ENCODE measurements around the gene ABCA2.
"Not testable (repeated sequence)": the region's sequence is repeated elsewhere in the genome, so short reads cannot be mapped to it uniquely, and the experiment has no call there.

ABCA2 gene

DNA sequence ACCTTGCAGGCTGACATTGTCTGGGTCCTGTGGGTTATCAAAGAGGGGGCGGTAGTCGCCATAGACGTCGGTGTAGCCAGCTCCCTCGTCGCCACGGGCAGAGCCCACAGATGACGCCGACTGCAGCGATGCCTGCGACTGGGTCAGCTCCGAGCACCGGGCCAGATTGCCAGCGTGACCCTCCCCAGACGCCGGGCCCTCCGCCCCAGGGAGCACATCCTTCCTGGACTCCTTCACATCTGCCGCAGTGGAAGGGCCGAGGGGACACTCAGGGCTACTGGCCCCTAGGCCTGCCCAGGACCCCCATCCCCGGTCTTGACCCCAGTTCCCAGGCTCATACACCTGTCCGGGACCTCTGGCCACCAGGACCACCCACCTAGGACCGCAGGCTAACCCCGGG is 13.9 kb downstream of the ABCA2 start:
- no peak for DNase-seq (ENCODE audit: low read depth)

DNA sequence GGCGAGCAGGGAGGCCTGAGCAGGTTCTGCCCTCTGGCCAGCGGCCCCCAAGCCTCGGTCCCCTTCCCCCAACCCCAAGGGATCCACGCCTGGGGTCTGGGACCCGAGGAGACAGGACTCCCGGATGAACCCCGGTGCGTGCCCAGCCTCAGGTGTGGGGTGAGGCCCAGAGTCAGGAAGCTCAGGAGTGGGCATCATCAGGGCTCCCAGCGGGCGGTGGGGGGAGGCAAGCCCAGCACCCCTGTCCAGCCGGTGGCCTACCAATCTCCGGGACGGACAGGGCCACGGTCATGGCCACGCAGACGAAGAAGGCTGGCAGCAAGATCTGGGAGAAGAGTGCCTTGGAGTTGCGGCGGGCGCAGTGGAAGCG is 14.5 kb downstream of the ABCA2 start:
- DNase-seq (ENCODE audit: low read depth) = no peak

DNA sequence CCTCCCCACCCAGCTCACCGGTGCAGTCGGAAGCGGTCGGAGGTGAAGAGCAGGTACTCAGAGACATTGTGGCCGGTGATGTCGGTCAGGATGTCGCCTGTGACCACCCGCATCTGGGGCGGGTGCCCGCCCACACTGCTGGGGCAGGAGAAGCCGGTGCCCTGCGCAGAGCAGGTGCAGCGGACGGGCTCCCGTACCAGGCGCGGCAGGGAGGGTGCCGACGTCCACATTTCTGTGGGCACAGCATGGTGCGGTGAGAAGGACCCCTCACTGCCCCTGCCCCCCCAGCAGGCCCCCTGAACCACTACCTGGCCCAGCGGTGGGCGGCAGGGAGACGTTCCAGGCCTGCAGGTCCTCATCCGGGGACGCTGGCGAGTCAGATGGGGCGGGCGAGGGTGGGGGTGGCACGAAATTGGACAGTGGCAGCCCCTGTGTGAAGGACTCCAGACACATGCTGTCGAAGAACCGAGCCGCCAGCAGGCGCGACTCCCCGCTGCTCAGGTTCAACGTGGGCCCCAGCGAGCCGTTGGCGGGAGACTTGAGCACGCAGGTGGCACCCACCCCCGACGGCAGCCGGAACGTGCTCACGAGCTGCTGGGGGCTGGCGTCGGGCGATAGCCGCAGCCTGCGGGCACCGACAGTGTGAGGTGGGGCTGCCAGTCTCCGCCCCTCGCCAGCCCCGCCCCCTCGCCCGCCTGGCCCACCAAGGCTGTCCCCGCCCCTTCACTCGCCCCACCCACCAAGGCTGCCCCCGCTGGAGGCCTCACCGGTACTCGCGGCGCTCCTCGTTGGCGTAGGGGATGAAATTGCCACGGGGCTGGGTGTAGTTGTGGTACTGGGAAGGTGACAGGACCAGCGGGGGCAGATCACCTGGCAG is 15.1 kb downstream of the ABCA2 start:
- no peak for DNase-seq (ENCODE audit: low read depth)

GRCh38 chr9:137011907-137012675 is 15.9 kb downstream of the ABCA2 start:
- DNase-seq (ENCODE audit: low read depth) = no peak

DNA sequence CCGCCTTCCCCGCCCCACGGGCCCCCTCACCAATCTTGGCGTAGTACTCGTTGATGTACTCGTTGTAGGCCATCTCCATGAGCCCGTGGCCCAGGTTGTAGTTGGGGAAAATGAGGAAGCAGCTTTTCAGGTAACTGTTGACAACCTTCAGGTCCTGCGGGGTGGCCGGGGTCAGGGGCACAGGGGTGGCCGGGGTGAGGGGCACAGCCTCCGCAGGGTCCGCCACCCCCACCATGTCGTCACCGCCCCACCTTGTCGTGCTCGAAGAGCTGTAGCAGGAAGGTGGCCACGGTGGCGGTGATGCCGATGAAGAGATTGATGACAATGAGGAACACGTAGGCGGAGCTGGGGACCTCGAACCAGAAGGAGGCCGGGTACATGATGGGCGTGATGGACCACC is 16.9 kb downstream of the ABCA2 start:
- no peak for DNase-seq (ENCODE audit: low read depth)

DNA sequence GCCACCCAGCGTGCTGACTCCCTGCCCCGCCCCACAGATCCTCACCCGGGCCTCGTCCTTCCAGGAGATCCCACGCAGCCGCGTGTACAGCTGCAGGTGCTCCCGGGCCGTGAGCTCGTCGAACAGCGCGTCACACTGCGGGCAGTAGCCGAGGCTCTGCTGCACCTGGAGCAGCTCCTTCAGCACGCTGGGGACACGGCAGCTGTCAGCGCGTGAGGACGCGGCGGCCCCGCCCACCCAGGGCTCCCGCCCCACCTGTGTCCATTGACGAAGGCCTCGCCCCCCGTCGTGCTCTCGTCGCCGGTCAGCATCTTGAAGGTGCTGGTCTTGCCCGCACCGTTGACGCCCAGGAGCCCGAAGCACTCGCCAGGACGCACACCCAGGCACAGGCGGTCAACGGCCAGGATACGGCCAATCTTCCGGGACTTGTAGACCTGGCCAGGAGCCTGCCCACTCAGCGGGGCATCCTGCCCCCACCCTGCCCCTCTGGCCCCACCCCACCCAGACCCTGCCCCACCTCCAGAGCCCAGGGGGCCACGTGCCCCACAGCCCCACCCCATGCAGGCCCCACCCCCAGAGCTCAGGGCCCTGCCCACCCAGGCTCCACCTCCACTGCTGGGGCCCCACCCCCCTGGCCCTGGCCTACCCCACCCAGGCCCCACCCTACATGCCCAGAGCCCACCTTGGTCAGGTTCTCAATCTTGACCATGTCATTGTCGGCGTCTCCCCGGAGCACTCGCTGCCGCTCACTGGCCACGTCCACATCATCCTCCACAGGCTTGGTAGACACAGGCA is 17.9 kb downstream of the ABCA2 start:
- no peak for DNase-seq (ENCODE audit: low read depth)

DNA sequence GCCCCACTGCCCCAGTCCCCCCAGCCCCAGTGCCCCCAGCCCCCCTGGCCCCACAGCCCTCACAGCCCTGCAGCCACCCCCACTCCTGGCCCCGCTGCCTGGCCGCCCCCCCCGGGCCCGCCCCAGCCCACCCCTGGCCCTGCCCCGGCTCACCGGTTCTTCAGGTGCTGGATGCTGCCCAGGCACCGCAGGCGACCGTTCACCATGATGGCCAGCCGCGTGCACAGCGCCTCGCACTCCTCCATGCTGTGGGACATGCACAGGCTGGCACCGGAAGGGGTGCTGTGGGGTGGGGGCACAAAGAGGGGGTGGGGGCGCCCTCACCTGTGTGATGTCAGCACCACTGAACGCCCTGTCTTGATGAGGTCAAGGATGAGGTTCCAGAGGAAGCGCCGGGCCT is 18.8 kb downstream of the ABCA2 start:
- DNase-seq (ENCODE audit: low read depth) = no peak

- DNase-seq (ENCODE audit: low read depth) = no peak
Observed at GRCh38 chr9:137008312-137008711, 19.7 kb downstream of the ABCA2 start.

- DNase-seq (ENCODE audit: low read depth) = no peak
Observed at GRCh38 chr9:137007816-137008270, 20.2 kb downstream of the ABCA2 start.

DNA sequence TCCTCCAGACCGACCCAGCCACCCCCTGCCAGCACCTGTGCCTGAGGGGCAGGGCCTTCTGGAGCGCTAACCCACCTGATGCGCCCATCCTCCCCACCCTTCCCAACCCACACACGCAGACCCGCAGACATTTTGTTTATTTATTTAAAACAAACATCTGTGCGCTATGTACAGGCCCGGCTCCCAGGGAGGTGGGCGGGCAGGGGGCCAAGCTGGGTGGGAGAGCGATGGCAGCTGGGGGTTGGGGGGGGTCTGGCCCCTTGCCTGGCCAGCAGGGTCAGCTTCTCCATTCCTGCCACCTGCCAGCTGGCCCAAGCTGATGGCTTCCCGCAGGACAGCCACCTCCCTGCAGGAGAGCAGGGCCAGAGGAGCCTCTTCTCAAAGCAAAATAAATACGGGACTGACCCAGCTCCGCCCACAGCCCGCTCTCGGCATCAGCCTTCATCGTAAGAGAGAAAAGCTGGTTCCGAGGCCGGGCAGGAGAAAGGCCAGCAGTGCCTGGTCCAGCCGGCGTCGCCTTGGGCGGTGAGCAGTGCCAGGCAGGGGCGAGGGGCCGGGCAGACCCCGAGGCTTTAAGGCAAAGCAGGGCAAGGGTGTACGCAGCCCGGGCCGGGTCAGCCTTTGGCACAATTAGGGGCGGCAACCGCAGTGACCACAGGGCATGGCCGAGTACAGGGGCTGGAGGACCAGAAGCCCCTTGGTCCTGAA is 20.8 kb downstream of the ABCA2 start:
- DNase-seq (ENCODE audit: low read depth) = no peak

DNA sequence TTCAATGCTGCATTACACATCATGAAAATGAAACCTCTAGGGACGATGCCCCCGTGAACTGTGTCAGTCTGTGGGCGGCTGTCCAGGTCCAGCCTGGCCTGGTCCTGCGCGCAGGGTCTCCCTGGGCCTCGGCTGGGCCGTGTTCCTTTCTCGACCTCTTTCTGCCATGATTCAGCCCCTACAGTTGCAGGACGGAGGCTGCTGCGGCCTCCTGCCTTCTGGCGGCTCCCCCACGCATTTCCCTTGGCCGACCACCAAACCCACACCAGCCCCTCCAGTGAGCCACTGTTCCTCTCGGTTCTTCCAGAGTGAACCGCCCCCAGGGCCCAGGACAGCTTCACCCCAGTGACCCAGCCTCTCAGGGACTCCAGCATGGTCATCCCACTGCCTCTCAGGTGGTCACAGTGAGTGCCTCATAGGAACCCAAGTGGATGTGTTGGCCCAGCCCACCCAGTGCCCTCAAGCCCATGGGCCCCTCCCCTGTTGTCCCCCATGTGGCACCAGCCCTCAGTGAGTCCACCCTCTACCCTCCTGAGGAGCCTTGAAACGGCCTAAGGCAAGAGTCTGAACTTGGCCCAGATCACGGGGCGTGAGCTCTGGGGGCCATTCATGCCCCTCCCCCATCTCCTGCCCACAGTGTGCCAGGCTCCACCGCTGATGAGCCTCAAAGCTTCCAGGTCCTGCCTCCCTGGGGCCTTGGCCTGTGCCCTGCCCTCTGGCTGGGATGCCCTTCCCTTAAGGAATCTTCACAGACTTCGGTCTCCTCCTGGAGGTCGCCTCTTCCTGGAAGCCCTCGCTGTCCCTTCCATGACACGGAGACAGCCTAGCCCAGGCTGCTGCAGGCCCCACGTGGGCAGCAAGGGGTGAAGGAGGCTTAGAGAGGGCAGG is 21.7 kb downstream of the ABCA2 start:
- DNase-seq (ENCODE audit: low read depth) = no peak

- not testable (repeated sequence) for DNase-seq (ENCODE audit: low read depth)
Observed at GRCh38 chr9:137004285-137004684, 23.8 kb downstream of the ABCA2 start.

DNA sequence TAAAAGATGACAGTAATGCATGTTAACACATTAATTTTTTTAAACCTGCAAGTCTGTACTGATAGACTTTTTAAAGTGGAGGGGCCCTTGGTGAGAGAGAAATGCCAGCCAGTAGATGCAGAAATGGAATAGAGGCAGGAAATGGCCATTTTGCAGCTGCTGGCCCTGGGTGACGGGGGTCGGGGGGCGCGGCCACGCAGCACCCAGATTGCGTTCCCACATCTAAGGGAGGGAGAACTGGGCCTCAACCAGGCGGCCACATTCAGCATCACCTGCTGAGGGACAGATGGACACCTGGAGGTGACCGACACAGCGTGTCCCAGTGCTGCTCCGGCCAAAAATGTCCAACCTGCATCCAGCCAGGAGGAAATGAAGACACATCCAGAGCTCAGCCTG is 25.4 kb downstream of the ABCA2 start:
- no peak for DNase-seq (ENCODE audit: low read depth)

DNA sequence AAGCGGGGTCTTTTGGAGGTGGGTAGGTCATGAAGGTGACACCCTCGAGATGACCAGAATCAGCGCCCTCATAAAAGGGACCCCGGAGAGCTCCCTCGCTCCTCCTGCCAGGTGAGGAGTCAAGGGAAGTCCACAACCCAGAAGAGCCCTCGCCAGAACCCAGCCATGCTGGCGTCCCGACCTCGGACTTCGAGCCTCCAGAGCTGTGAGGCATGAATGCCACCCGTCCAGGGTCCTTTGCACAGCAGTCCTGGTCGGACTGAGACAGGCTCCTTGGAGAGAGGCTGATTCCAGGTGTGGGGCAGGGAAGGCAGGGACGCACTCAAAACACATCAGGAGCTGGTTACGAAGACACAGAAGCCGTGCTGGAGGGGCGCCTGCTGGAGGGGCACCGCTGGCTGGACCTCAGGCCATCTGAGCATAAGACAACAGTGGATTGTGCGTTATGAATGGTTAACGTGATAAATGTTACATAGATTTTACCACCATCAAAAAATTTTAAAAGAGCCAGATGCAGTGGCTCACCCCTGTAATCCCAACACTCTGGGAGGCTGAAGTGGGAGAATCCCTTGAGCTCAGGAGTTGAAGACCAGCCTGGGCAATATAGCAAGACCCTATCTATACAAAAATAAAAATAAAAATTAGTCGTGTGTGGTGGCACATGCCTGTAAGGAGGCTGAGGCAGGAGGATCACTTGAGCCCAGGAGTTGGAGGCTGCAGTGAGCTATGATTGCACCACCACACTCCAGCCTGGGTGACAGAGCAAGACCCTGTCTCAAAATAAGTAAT is 26.0 kb downstream of the ABCA2 start:
- no peak for DNase-seq (ENCODE audit: low read depth)

- no peak for DNase-seq (ENCODE audit: low read depth)
Observed at GRCh38 chr9:137000177-137000930, 27.7 kb downstream of the ABCA2 start.

GRCh38 chr9:136997830-136998234 is 30.2 kb downstream of the ABCA2 start:
- DNase-seq (ENCODE audit: low read depth) = no peak

DNA sequence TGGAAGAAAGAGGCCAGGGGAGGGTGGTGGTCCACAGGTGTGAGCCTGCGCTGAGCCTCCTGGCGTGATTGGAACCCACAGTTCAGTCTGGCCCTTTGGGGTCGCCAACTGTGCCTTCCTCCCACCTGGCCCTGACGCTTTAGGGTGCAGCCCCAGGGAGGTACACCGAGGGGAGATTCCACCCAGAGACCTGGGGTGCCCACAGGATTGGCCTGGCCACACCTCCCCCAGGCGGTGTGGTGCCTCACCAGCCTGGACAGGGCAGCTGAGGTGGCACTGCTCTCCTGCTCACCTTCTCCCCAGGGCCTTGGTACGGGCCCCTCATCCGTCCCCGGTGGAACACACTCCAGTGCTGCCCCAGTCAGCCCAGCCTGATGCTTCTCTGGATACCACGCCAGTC is 30.7 kb downstream of the ABCA2 start:
- DNase-seq (ENCODE audit: low read depth) = no peak

DNA sequence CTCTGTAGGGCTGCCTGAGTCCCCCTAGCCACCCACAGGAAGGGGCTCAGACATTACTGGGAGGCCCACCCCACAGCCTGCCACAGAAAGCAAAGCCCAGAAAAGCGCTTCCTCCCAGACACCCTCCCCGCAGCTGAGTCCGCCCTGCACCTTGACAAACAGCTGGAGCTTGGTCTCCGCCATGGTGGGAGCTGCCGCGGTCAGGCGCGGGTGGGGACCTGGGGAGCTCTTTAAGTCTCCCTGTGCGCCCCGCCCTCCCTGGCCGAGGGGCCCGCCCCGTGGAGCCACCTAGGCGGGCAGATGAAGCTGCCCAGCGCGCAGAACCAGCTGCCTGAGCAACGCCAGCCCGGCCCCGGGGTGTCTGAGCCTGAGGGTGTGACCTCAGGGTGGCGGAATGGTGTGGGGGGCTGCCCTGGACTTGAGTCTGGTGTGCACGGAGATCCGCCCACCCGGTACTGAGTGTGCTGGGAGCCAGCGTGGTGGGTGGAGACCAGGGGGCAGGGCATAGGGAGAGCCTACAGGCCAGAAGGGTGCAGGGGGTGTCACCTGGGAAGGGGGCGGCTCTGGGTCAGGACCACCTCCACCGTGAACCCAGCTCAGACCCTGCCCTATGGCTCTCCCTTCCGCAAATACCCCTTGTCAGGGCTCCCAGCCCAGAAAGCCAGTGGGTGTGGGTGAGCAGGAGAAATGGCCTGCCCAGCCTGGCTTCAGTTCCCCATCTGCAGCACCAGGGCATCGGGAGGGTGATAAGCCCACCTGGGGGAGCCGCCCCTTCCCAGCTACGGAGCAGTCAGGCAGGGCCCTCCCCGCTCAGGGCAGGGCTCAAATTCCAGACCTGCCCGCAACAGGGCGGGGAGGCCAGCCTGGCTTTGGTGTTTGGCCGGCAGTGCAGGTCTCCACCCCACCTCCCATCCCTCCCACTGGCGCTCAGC is 31.4 kb downstream of the ABCA2 start, which contains the start of gene CLIC3:
Gene CLIC3, minus strand, starts transcription at position 208 of the 932 bp plus-strand sequence. Its CDS starts 25 bp downstream, at position 183.
- DNase-seq (ENCODE audit: low read depth) = no peak

Data from GM04504 (cell line).